SJSA1 (cell line): ENCODE results near the gene CACNA2D1. TPM values are rescaled to one million over a fixed set of nuclear protein-coding genes. Genes with fewer than 3 reads are reported as not detected.
A peak's percentile ranks its signal among the peaks of the same experiment; 100 is the strongest.

Experiments
- DNase-seq, 2 experiments: peaks; one replicate each; pipeline ENCODE4 v3.0.0-alpha.2; 2015 to 2020; ENCODE audit warnings: low spot score in 2 of 2, low read depth in 1 of 2
- H3K27ac ChIP-seq: fragments of 250-450 bp; sonication (Bioruptor Pico); 2 replicates; pipeline ENCODE4 v1.5.1; 2020; ENCODE audit warnings: mild to moderate bottlenecking, moderate library complexity
- H3K27me3 ChIP-seq: fragments of 250-450 bp; sonication (Bioruptor Pico); replicated peaks from 2 replicates; pipeline ENCODE4 v1.5.1; 2020; ENCODE audit warnings: mild to moderate bottlenecking, moderate library complexity
- H3K36me3 ChIP-seq: fragments of 250-450 bp; sonication (Bioruptor Pico); 2 replicates; pipeline ENCODE4 v1.5.1; 2020; ENCODE audit warnings: mild to moderate bottlenecking
- H3K4me1 ChIP-seq: fragments of 250-450 bp; sonication (Bioruptor Pico); replicated peaks from 2 replicates; pipeline ENCODE4 v1.6.1; 2021; ENCODE audit warnings: mild to moderate bottlenecking
- H3K4me3 ChIP-seq: fragments of 250-450 bp; sonication (Bioruptor Pico); 2 replicates; pipeline ENCODE4 v1.5.1; 2020; ENCODE audit warnings: mild to moderate bottlenecking
- H3K9me3 ChIP-seq: fragments of 250-450 bp; sonication (Bioruptor Pico); replicated peaks from 2 replicates; pipeline ENCODE4 v1.5.1; 2020; ENCODE audit warnings: mild to moderate bottlenecking
- total RNA-seq: library from RNA; depleted of rRNA; stranded (reverse); fragments of >200 nt; shearing (Covaris generic); gene quantifications from 2 replicates; pipeline ENCODE4 v1.2.3, GENCODE V29; 2014

Gene CACNA2D1
- total RNA-seq, 1 experiment from 2014 or later, result 31.6 TPM

GRCh38 chr7:82200601-82201000 lies 243.0 kb downstream of the CACNA2D1 start:
- H3K4me1 ChIP-seq, result peaks cover 4% of the 10 kb centered on the region; the same call in 1 of the 2 replicates
- no peaks in the 10 kb centered on the region for H3K36me3 ChIP-seq
- no peak overlapping the region for H3K27ac ChIP-seq
- no peaks in the 10 kb centered on the region for H3K9me3 ChIP-seq
- H3K27me3 ChIP-seq, result no peaks in the 10 kb centered on the region
- no peak for DNase-seq
- no peak overlapping the region for H3K4me3 ChIP-seq

GRCh38 chr7:82194016-82194643 lies 249.4 kb downstream of the CACNA2D1 start:
- Histone ChIP-seq H3K27ac (no peak overlapping the region), H3K4me1 (no peaks in the 10 kb centered on the region), H3K36me3 (no peaks in the 10 kb centered on the region), H3K27me3 (no peaks in the 10 kb centered on the region), H3K9me3 (no peaks in the 10 kb centered on the region), H3K4me3 (no peak overlapping the region)
- no peak for DNase-seq

DNA sequence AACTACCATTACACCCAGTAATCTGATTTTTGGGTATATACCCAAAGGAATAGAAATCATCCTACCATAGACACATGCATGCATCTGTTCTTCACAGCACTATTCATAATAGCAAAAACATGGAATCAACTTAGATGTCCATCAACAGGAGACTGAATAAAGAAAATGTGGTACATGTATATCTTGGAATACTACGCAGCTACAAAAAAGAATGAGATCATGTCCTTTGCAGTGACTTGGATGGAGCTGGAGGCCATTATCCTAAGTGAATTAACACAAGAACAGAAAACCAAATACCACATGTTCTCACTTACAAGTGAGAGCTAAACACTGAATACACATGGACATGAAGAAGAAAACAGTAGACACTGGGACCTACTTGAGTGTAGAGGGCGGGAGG lies 254.9 kb downstream of the CACNA2D1 start:
- no peak overlapping the region for H3K4me3 ChIP-seq
- no peak for DNase-seq
- no peaks in the 10 kb centered on the region for H3K36me3 ChIP-seq
- no peaks in the 10 kb centered on the region for H3K27me3 ChIP-seq
- no peaks in the 10 kb centered on the region for H3K9me3 ChIP-seq
- no peaks in the 10 kb centered on the region for H3K4me1 ChIP-seq
- H3K27ac ChIP-seq, result no peak overlapping the region

- no peaks in the 10 kb centered on the region for H3K9me3 ChIP-seq
- no peaks in the 10 kb centered on the region for H3K27me3 ChIP-seq
- DNase-seq, result no peak
- H3K27ac ChIP-seq, result no peak overlapping the region
- no peaks in the 10 kb centered on the region for H3K4me1 ChIP-seq
- no peak overlapping the region for H3K4me3 ChIP-seq
- H3K36me3 ChIP-seq, result no peaks in the 10 kb centered on the region
Measured at GRCh38 chr7:82185443-82185842, 258.1 kb downstream of the CACNA2D1 start.

DNA sequence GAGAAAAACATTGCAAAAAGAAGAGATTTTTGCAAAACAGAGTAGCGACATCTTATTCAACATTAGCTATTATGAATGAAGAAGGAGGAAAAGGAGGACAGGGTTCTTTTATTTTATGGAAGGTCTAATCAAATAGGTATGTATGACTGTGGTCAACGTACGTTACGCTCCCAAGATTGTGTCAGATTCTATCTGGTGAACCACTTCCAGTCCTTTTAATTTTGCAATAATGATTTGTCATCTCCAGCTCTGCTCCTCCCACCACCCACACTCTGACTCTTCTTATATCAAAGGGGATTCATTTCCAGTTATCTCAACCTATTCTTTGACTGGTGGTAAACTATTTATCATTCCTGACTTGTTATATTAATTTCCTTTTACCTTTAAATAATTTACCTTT lies 259.9 kb downstream of the CACNA2D1 start:
- H3K4me3 ChIP-seq, result no peak overlapping the region
- DNase-seq, result no peak

DNA sequence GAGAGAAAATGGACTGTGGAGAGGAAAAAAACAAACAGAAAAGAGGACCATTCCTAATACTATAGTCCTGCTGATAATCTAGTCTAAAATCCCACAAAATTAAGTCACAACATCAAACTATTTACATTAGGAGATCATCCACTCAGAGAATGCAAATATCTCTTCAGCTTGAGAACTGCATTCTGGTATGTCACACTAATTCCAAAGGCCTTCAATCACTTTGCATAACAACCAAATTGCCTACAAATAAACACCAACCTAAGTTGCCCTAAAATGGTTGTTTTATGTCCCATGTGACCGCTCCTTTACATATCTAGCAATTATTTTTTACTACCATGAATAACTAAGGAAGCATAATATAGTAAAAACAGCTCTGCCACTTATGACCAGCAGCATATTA lies 264.3 kb downstream of the CACNA2D1 start:
- no peaks in the 10 kb centered on the region for H3K9me3 ChIP-seq
- no peaks in the 10 kb centered on the region for H3K4me1 ChIP-seq
- H3K36me3 ChIP-seq, result no peaks in the 10 kb centered on the region
- H3K4me3 ChIP-seq, result no peak overlapping the region
- no peak overlapping the region for H3K27ac ChIP-seq
- DNase-seq, result no peak
- H3K27me3 ChIP-seq, result no peaks in the 10 kb centered on the region

More for the DNA sequence above, 259.9 kb downstream of the CACNA2D1 start:
- H3K27ac ChIP-seq, result no peak overlapping the region
- no peaks in the 10 kb centered on the region for H3K27me3 ChIP-seq
- H3K9me3 ChIP-seq, result no peaks in the 10 kb centered on the region
- H3K4me1 ChIP-seq, result no peaks in the 10 kb centered on the region
- H3K36me3 ChIP-seq, result no peaks in the 10 kb centered on the region

GRCh38 chr7:82175319-82175718 lies 268.3 kb downstream of the CACNA2D1 start:
- no peak for DNase-seq
- H3K4me1 ChIP-seq, result no peaks in the 10 kb centered on the region
- no peaks in the 10 kb centered on the region for H3K9me3 ChIP-seq
- no peak overlapping the region for H3K27ac ChIP-seq
- H3K27me3 ChIP-seq, result no peaks in the 10 kb centered on the region
- no peak overlapping the region for H3K4me3 ChIP-seq
- no peaks in the 10 kb centered on the region for H3K36me3 ChIP-seq

DNA sequence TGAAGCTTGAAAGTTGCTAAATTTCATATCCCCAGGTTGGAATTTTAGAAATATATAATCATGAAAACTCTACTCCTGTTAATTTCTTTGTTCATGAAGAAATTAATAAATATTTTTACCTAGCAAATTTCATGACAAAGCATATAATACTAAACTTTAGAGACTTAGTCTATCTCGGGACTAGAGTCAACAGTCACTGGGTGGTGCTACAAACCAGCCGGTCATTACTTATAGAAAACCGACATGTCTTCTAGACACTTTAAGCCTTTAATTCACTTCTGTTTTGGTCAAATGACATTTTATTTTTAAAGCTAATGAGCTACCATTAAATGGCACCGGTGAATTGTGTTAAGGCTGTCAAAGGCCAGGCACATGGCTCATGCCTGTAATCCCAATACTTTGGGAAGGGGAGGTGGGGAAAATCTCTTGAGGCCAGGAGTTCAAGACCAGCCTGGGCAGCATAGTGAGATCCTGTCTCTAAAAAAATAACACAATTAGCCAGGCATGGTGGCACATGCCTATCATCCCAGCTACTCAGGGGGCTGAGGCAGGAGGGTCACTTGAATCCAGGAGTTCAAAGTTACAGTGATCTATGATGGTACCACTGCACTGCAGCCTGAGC lies 270.1 kb downstream of the CACNA2D1 start:
- Histone ChIP-seq H3K27ac (no peak overlapping the region), H3K36me3 (no peaks in the 10 kb centered on the region), H3K4me1 (no peaks in the 10 kb centered on the region), H3K27me3 (no peaks in the 10 kb centered on the region), H3K4me3 (no peak overlapping the region), H3K9me3 (no peaks in the 10 kb centered on the region)
- no peak for DNase-seq

- no peak for DNase-seq
Measured at GRCh38 chr7:82172881-82173280, 270.7 kb downstream of the CACNA2D1 start.

DNA sequence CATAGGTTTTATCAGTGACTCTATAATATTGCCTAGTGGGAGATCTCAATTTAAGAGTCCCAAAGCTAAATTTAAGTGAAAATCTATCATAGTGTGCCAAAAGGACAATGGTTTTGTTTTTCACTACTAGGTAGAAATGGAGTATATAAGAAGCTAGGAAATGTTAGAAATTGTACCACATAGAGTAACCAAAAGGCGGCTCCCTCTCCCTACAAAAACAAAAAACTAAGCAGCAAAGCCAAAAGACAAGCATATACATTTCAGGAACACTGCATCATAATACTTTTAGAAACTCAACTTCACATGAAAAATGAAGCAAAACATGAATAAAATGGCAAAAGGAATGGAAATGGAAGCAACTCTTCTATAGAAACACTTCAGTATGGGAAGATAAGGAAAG lies 271.6 kb downstream of the CACNA2D1 start:
- no peaks in the 10 kb centered on the region for H3K36me3 ChIP-seq
- no peak for DNase-seq
- H3K9me3 ChIP-seq, result no peaks in the 10 kb centered on the region
- no peak overlapping the region for H3K27ac ChIP-seq
- no peaks in the 10 kb centered on the region for H3K27me3 ChIP-seq
- H3K4me3 ChIP-seq, result no peak overlapping the region
- no peaks in the 10 kb centered on the region for H3K4me1 ChIP-seq

More at GRCh38 chr7:82172881-82173280, 270.7 kb downstream of the CACNA2D1 start:
- Histone ChIP-seq H3K4me3 (no peak overlapping the region), H3K36me3 (no peaks in the 10 kb centered on the region), H3K27ac (no peak overlapping the region), H3K9me3 (no peaks in the 10 kb centered on the region), H3K27me3 (no peaks in the 10 kb centered on the region), H3K4me1 (no peaks in the 10 kb centered on the region)

DNA sequence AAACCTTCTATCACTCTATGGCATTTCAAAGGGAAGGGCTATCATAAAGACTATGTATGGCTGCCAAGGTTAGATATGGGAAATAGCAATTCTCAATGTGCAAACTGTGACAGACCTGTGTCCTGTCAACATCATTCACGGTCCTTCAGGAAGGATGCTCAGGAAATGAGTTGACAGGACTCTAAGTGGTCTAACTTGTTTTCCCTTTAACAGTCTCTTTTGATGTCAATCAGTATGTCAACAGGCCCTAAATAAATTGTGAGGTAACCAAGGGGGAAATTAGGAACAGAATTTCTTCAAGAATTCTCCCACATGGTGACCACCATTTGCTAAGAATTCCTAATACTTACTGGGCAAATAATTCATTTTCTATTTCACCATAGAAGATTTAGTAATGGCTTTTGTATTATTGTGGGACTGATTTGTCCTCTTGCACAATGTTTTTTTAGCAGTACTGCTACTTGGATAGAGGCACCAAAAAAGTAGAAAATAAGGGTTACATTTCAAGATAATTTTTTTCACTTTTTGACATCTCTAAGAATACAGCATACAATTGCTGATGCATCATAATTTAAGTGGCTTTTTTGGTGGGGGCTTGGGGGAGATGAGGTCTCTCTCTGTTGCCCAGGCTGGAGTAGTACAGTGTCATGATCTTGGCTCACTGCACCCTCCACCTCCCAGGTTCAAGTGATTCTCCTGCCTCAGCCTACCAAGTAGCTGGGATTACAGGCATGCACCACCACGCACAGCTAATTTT lies 275.8 kb downstream of the CACNA2D1 start:
- DNase-seq, result no peak
- no peaks in the 10 kb centered on the region for H3K9me3 ChIP-seq
- no peak overlapping the region for H3K27ac ChIP-seq
- no peaks in the 10 kb centered on the region for H3K36me3 ChIP-seq
- no peaks in the 10 kb centered on the region for H3K27me3 ChIP-seq
- H3K4me3 ChIP-seq, result no peak overlapping the region
- peaks cover 4% of the 10 kb centered on the region; the same call in 1 of the 2 replicates for H3K4me1 ChIP-seq

DNA sequence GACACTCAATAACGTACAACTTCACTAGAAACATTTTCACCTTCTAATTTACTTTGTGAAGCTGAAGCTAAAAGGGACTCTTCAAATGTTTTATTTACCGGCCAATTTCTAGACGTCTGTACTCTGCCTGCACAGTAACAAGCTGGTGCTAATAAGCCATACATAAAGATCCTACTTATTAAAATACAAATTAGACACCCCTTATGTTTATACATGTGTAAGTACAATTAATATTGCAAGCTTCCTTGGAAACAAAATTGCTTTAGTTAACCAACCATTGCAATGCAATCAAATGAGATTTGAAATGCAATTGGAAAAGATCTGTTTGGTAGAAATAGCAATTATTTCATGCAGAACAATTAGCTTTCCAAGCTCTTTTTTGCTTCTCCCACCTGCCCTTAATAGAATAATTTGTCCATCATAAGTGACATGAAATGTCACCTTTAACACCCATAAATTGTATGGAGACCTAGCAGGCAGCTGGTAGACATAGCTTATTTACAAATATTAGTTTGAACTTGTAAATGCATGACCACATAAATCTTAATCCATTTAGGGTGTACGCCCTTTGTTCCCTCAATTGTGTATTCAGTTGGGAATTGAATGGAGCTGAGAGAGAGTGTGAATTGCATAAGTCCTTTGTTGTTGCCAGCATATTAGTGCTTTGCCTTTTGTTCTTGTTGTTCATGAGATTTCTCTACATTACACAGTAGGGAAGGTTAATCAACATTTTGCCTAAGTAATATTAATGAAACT lies 277.1 kb downstream of the CACNA2D1 start:
- DNase-seq, result no peak
- Histone ChIP-seq H3K27me3 (no peaks in the 10 kb centered on the region), H3K27ac (no peak overlapping the region), H3K9me3 (no peaks in the 10 kb centered on the region), H3K36me3 (no peaks in the 10 kb centered on the region), H3K4me3 (no peak overlapping the region), H3K4me1 (peaks cover 4% of the 10 kb centered on the region; the same call in 1 of the 2 replicates)

- peak in 1 of 2 experiments; percentile 46 for DNase-seq
- H3K27ac ChIP-seq, result no peak overlapping the region
- H3K9me3 ChIP-seq, result no peaks in the 10 kb centered on the region
- H3K27me3 ChIP-seq, result no peaks in the 10 kb centered on the region
- H3K4me1 ChIP-seq, result peaks cover 4% of the 10 kb centered on the region; the same call in 1 of the 2 replicates
- no peak overlapping the region for H3K4me3 ChIP-seq
- no peaks in the 10 kb centered on the region for H3K36me3 ChIP-seq
Measured at GRCh38 chr7:82164813-82165212, 278.8 kb downstream of the CACNA2D1 start.
